ENCODE measurements around the gene KCNJ10.

Gene KCNJ10

DNA sequence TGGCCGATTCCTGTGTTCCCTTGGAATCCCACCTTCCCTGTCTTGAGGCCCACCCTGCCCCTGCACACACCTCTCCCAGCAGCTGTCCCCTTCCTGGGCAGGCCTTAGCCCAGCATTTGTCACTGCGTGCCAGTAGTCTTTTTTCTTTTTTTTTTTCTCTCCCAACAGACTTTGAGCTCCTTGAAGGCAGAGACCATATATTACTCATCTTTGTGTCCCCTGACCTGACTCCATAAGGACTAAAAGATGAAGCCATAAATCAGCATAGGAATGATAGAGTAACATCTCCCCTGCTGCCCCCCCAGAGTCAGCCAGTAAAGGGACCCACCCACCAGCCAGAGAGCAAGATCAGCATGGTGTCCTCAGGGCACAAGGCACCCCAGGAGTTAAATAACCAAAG, 65.5 kb downstream of the KCNJ10 start:
- TF ChIP-seq POLR2A (IDR thresholded peaks at IDR 0.05; ENCODE audit: low read length): no peak
- no peak for TF ChIP-seq GATA1 (IDR thresholded peaks at IDR 0.05; ENCODE audit: low read depth, low read length)
- no peak for DNase-seq

DNA sequence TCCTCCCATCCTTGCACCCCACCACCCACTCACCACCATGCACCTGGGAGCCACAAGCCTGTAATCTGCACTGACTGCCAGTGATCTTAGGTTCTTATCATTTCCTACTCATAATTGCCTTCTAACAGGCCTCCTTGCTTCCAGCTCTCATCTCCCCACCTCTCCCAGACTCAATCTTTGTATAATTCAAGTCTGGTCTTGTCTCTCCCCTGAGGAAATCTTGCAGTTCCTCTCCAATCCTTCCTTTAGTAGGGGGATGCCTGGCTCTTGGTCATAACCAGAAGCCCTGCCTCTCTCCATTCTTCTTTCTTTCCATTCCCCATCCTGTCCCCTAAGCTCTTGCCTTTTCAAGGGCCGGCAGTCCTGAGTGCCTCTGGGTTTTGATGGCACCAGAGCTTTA, 66.0 kb downstream of the KCNJ10 start:
- DNase-seq: no peak
- no peak for TF ChIP-seq POLR2A (IDR thresholded peaks at IDR 0.05; ENCODE audit: low read length)
- TF ChIP-seq GATA1 (IDR thresholded peaks at IDR 0.05; ENCODE audit: low read depth, low read length): no peak

- TF ChIP-seq POLR2A (IDR thresholded peaks at IDR 0.05; ENCODE audit: low read length) (no peak), GATA1 (IDR thresholded peaks at IDR 0.05; ENCODE audit: low read depth, low read length) (no peak)
These were observed 68.5 kb downstream of the KCNJ10 start for GRCh38 chr1:160001440-160001839.

DNA sequence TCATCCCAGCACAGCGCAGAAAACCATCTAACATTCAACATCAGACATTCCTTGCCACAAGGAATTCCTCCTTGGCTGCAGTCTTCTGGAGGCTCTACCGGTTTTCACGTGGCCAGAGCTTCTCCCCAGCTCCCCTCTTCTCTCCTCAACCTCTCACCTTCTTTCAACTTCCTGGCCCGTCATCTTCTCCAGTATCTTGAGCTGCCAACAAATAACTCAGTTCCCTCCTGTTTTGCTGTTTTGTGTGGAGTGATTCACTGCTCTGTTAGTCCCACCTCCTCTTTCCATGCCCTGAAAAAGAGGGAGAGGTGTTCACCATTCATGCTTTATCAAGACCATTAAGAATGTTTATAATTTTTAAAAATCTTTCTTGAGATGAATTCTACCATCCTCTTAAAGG, 70.8 kb downstream of the KCNJ10 start:
- no peak for TF ChIP-seq GATA1 (IDR thresholded peaks at IDR 0.05; ENCODE audit: low read depth, low read length)
- TF ChIP-seq POLR2A (IDR thresholded peaks at IDR 0.05; ENCODE audit: low read length): no peak
- no peak for DNase-seq

More at GRCh38 chr1:160001440-160001839, 68.5 kb downstream of the KCNJ10 start:
- DNase-seq: no peak

DNA sequence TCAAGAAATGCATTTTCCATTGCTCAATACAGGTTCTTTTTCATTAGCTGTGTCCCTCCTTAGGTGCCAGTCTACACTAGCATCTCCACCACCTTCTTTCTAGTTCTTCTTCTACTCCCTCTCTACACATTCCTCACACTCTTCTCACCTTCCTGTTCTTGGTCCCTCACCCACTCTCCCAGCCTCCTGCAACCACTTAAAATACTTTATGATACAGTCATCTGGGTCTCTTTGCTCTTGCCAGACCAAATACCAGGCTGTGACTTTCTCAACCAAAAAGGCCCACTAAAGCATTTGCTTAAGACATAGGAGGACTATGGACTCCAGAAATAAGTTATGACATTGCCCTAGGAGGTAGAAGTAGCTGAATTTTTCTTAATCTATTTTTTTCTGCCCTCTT, 73.3 kb downstream of the KCNJ10 start:
- DNase-seq: no peak
- TF ChIP-seq POLR2A (IDR thresholded peaks at IDR 0.05; ENCODE audit: low read length) (no peak), GATA1 (IDR thresholded peaks at IDR 0.05; ENCODE audit: low read depth, low read length) (no peak)

GRCh38 chr1:159994896-159995295, 75.1 kb downstream of the KCNJ10 start:
- TF ChIP-seq POLR2A (IDR thresholded peaks at IDR 0.05; ENCODE audit: low read length) (no peak), GATA1 (IDR thresholded peaks at IDR 0.05; ENCODE audit: low read depth, low read length) (no peak)
- DNase-seq: no peak

DNA sequence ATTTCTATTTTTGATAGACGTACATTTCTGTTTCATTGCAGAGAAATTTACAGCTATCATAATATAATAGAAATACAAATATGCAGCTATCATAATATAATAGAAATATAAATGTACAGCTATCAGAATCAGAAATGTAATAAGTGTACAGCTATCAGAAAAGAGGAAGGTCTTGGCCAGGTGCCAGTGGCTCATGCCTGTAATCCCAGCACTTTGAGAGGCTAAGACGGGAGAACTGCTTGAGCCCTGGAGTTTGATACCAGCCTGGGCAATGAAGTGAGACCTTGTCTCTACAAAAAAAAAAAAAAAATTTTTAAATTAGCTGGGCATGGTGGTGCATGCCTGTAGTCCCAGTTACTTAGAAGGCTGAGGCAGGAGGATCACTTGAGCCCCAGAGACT, 76.0 kb downstream of the KCNJ10 start:
- DNase-seq: no peak

GRCh38 chr1:159992161-159992560, 77.8 kb downstream of the KCNJ10 start:
- TF ChIP-seq POLR2A (IDR thresholded peaks at IDR 0.05; ENCODE audit: low read length) (no peak), GATA1 (IDR thresholded peaks at IDR 0.05; ENCODE audit: low read depth, low read length) (no peak)
- DNase-seq: no peak

More for the DNA sequence above, 76.0 kb downstream of the KCNJ10 start:
- TF ChIP-seq GATA1 (IDR thresholded peaks at IDR 0.05; ENCODE audit: low read depth, low read length): no peak
- TF ChIP-seq POLR2A (IDR thresholded peaks at IDR 0.05; ENCODE audit: low read length): no peak

- no peak for DNase-seq
- TF ChIP-seq GATA1 (IDR thresholded peaks at IDR 0.05; ENCODE audit: low read depth, low read length) (no peak), POLR2A (IDR thresholded peaks at IDR 0.05; ENCODE audit: low read length) (no peak)
These were observed 78.4 kb downstream of the KCNJ10 start for GRCh38 chr1:159991513-159991912.

DNA sequence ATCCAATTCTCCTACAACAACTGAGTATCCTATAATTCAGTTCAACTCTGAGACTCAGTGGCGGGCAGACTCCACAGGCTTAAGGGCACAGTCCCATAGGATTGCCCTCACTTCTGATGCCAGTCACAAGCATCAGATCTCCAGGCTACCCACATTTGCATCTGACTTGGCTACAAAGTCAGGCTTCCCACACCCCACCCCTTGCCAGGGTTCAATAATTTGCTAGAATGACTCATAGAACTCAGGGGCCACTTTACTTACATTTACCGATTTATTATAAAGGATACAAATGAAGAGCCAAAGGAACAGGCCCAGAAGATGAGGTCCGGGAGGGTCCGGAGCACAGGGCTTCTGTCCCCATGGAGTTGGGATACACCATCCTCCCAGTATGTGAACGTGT, 80.0 kb downstream of the KCNJ10 start:
- DNase-seq: no peak
- TF ChIP-seq POLR2A (IDR thresholded peaks at IDR 0.05; ENCODE audit: low read length) (no peak), GATA1 (IDR thresholded peaks at IDR 0.05; ENCODE audit: low read depth, low read length) (no peak)

GRCh38 chr1:159989581-159989980, 80.4 kb downstream of the KCNJ10 start:
- TF ChIP-seq GATA1 (IDR thresholded peaks at IDR 0.05; ENCODE audit: low read depth, low read length): no peak
- TF ChIP-seq POLR2A (IDR thresholded peaks at IDR 0.05; ENCODE audit: low read length): no peak

GRCh38 chr1:159988006-159988405, 82.0 kb downstream of the KCNJ10 start:
- no peak for TF ChIP-seq GATA1 (IDR thresholded peaks at IDR 0.05; ENCODE audit: low read depth, low read length)
- TF ChIP-seq POLR2A (IDR thresholded peaks at IDR 0.05; ENCODE audit: low read length): no peak
- DNase-seq: no peak

More at GRCh38 chr1:159989581-159989980, 80.4 kb downstream of the KCNJ10 start:
- DNase-seq: no peak

DNA sequence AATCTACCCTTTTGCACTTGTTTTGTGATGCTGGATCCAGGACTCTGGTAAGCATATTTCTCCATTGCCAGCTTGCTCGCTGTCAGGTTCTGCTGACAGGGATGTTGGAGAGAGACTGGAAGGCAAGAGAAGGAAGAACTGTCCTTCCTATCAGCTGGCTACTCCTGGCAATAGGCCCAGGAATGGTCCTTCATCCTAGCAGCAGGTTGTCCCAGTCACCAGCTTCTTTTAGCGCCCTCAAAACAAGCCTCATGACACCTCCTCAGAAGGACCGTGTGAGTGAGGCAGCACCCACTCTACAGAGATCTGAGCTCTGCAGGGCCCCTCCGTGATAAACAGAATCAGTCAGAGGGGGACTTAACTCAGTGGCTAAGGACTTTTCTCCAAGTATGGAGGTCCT, 82.8 kb downstream of the KCNJ10 start:
- DNase-seq: peak in 1 of 2 experiments; percentile 35
- TF ChIP-seq GATA1 (IDR thresholded peaks at IDR 0.05; ENCODE audit: low read depth, low read length) (no peak), POLR2A (IDR thresholded peaks at IDR 0.05; ENCODE audit: low read length) (no peak)

GRCh38 chr1:159986531-159986930, 83.4 kb downstream of the KCNJ10 start:
- DNase-seq: no peak
- TF ChIP-seq GATA1 (IDR thresholded peaks at IDR 0.05; ENCODE audit: low read depth, low read length): no peak
- TF ChIP-seq POLR2A (IDR thresholded peaks at IDR 0.05; ENCODE audit: low read length): no peak

DNA sequence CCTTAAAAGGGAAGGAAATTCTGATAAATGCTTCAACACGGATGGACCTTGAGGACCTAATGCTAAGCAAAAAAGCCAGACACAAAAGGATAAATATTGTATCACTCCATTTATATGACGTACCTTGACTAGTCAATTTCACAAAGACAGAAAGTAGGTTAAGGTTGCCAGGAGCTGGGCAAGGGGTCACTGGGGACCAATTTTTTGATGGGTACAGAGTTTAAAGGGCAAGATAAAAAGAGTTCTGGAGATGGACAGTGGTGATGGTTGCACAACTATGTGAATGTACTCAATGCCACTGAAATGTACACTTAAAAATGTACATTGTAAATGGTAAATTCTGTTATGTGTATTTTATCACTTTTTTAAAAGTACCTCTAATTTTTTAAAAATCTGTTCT, 83.9 kb downstream of the KCNJ10 start:
- DNase-seq: no peak
- no peak for TF ChIP-seq GATA1 (IDR thresholded peaks at IDR 0.05; ENCODE audit: low read depth, low read length)
- TF ChIP-seq POLR2A (IDR thresholded peaks at IDR 0.05; ENCODE audit: low read length): no peak

GRCh38 chr1:159985473-159985872, 84.5 kb downstream of the KCNJ10 start:
- TF ChIP-seq POLR2A (IDR thresholded peaks at IDR 0.05; ENCODE audit: low read length) (no peak), GATA1 (IDR thresholded peaks at IDR 0.05; ENCODE audit: low read depth, low read length) (no peak)
- no peak for DNase-seq
